GM23338 (cell line): ENCODE measurements around the gene IRF2BPL. TPM values are rescaled to one million over a fixed set of nuclear protein-coding genes. Genes with fewer than 3 reads are reported as not detected.
A peak's percentile ranks its signal among the peaks of the same experiment; 100 is the strongest.

Experiments used
- ATAC-seq: fragments of 200-7000 bp; cut with Tn5 transposase; 3 replicates; pipeline ENCODE4 v1.9.1; 2020
- DNase-seq: peaks from one replicate; pipeline ENCODE4 v3.0.0-alpha.2; 2015; ENCODE audit warnings: low spot score
- H2AFZ ChIP-seq: fragments of 200-600 bp; sonication (generic); 2 replicates; pipeline ENCODE4 v1.8.0; 2016; ENCODE audit warnings: antibody characterized with exemption, mild to moderate bottlenecking, moderate library complexity
- H3F3A ChIP-seq: fragments of 200-600 bp; sonication (generic); replicated peaks from 2 replicates; pipeline ENCODE4 v1.8.0; 2017; ENCODE audit warnings: antibody characterized with exemption, mixed run types, low read depth
- H3K27ac ChIP-seq: fragments of 200-600 bp; sonication (generic); 2 replicates; pipeline ENCODE4 v1.6.1; 2016; ENCODE audit warnings: low read depth
- H3K27me3 ChIP-seq: fragments of 200-600 bp; sonication (generic); 2 replicates; pipeline ENCODE4 v1.8.0; 2016; ENCODE audit warnings: mild to moderate bottlenecking, mixed run types, moderate library complexity; ENCODE audit not compliant: insufficient read depth
- H3K36me3 ChIP-seq: fragments of 200-600 bp; sonication (generic); 2 replicates; pipeline ENCODE4 v1.8.0; 2016; ENCODE audit warnings: mild to moderate bottlenecking; ENCODE audit not compliant: insufficient read depth
- H3K4me1 ChIP-seq: fragments of 200-600 bp; sonication (generic); 2 replicates; pipeline ENCODE4 v1.8.0; 2016; ENCODE audit warnings: mild to moderate bottlenecking, moderate library complexity; ENCODE audit not compliant: insufficient read depth
- H3K4me2 ChIP-seq: fragments of 200-600 bp; sonication (generic); 2 replicates; pipeline ENCODE4 v1.7.1; 2017; ENCODE audit warnings: mixed run types
- H3K4me3 ChIP-seq: fragments of 200-600 bp; sonication (generic); 2 replicates; pipeline ENCODE4 v1.6.1; 2016; ENCODE audit warnings: mixed run types
- H3K79me2 ChIP-seq: fragments of 200-600 bp; sonication (generic); replicated peaks from 2 replicates; pipeline ENCODE4 v1.8.0; 2017; ENCODE audit warnings: mild to moderate bottlenecking; ENCODE audit not compliant: insufficient read depth
- H3K9me2 ChIP-seq: fragments of 200-600 bp; sonication (generic); 2 replicates; pipeline ENCODE4 v1.8.0; 2017; ENCODE audit not compliant: insufficient read depth
- H4K20me1 ChIP-seq: fragments of 200-600 bp; sonication (generic); replicated peaks from 2 replicates; pipeline ENCODE4 v1.8.0; 2017; ENCODE audit warnings: mild to moderate bottlenecking; ENCODE audit not compliant: insufficient read depth
- H3K27ac Mint-ChIP-seq: 2 replicates; pipeline ENCODE4 v1.8.0; 2020; ENCODE audit warnings: inconsistent platforms, mild to moderate bottlenecking, moderate library complexity, mixed read lengths
- H3K27me3 Mint-ChIP-seq: 3 replicates; pipeline ENCODE4 v1.8.0; 2022; ENCODE audit warnings: low read depth, mild to moderate bottlenecking, moderate library complexity, mixed read lengths, inconsistent platforms; ENCODE audit not compliant: insufficient read depth, poor library complexity
- H3K36me3 Mint-ChIP-seq: 3 replicates; pipeline ENCODE4 v1.8.0; 2021; ENCODE audit warnings: low read depth, mild to moderate bottlenecking, inconsistent platforms, moderate library complexity, mixed read lengths
- H3K4me1 Mint-ChIP-seq: 3 replicates; pipeline ENCODE4 v1.8.0; 2020; ENCODE audit warnings: mild to moderate bottlenecking, inconsistent platforms, mixed read lengths
- H3K4me3 Mint-ChIP-seq: 3 replicates; pipeline ENCODE4 v1.8.0; 2021; ENCODE audit warnings: moderate library complexity, mild to moderate bottlenecking, inconsistent platforms, mixed read lengths
- H3K9me3 Mint-ChIP-seq: 3 replicates; pipeline ENCODE4 v1.8.0; 2020; ENCODE audit warnings: moderate library complexity, mild to moderate bottlenecking, inconsistent platforms, mixed read lengths
- EZH2 ChIP-seq: fragments of 200-600 bp; sonication (generic); IDR thresholded peaks from one replicate; pipeline ENCODE4 v1.8.0; 2017; ENCODE audit warnings: antibody characterized with exemption, mild to moderate bottlenecking, low read depth; ENCODE audit not compliant: unreplicated experiment
- EZH2phosphoT487 ChIP-seq: fragments of 200-600 bp; sonication (generic); IDR thresholded peaks from one replicate; pipeline ENCODE4 v1.8.1; 2018; ENCODE audit warnings: antibody characterized with exemption; ENCODE audit not compliant: unreplicated experiment
- NANOG ChIP-seq: IDR thresholded peaks from 2 replicates; pipeline ENCODE4 v1.6.1; 2016; ENCODE audit warnings: antibody characterized with exemption, borderline replicate concordance
- POLR2AphosphoS5 ChIP-seq: IDR thresholded peaks from 2 replicates; pipeline ENCODE4 v1.6.1; 2016; ENCODE audit warnings: antibody characterized with exemption, low read depth
- STAT1 ChIP-seq: IDR thresholded peaks from one replicate; pipeline ENCODE4 v1.6.1; 2016; ENCODE audit warnings: antibody characterized with exemption; ENCODE audit not compliant: unreplicated experiment
- ZNF114 ChIP-seq: fragments of 250-450 bp; sonication (Bioruptor Pico); IDR thresholded peaks from 2 replicates; pipeline ENCODE4 v1.5.0; 2020; ENCODE audit warnings: mild to moderate bottlenecking, moderate library complexity
- polyA plus RNA-seq: library from polyadenylated mRNA; unstranded; fragments of >200 nt; fragmentation: Nextera tagmentation; extraction: Ambion mirVana; gene quantifications from 2 replicates; pipeline ENCODE4 v1.2.1, GENCODE V29; 2016
- total RNA-seq: library from RNA; depleted of rRNA; stranded (reverse); fragments of >200 nt; shearing (Covaris generic); gene quantifications from 2 replicates; pipeline ENCODE4 v1.2.3, GENCODE V29; 2014
- TF ChIP-seq, protein P1 (sequence below): IDR thresholded peaks from one replicate; pipeline ENCODE4 v1.6.1; 2018; ENCODE audit warnings: antibody characterized with exemption; ENCODE audit not compliant: unreplicated experiment
- TF ChIP-seq, protein P2 (sequence below): IDR thresholded peaks from 2 replicates; pipeline ENCODE4 v1.6.1; 2016; ENCODE audit warnings: antibody characterized with exemption
- TF ChIP-seq, protein P3 (sequence below): fragments of 250-450 bp; sonication (Bioruptor Pico); IDR thresholded peaks from 2 replicates; pipeline ENCODE4 v1.5.0; 2020; ENCODE audit warnings: mild to moderate bottlenecking, moderate library complexity

The IRF2BPL gene
- total and polyA plus RNA-seq, 2 experiments from 2014 or later, result 11.2 to 119 TPM

DNA sequence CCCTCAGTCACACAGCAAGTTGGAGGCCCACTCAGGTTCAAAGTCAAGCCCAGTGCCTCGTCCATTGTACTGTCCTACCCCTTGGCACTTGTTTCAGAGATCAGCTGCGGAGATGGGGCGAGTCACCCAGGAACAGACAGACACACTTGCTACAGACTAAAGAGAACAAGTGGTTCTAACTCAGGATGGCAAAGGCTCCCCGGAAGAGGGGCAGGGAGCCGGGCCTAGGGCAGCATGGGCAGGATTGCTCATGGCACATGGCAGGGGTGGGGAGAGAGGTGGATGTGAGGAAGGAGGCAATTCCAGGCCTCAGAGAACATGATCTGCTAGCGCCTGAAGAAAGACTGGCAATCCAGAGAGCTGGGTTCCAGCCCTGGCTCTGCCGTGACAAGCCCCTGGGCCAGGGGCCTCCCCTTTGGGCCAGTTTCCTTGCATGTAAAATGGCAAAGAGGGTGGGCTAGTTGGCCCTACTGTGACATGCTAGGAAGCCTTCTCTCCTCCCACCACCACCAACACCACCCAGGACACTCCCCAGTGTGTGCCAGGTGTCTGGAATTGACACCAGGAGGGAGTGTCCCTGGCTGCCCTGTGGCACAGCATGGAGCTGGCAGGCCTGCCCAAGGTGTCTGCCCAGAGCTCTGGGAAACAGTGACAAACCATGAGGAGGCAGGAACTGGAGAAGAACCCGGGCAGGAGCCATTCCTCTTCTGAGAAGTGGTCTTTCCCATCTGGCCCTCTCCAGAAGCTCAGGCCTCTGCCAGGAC lies 24.0 kb upstream of the IRF2BPL start (continued):
- TF ChIP-seq, protein P1, sequence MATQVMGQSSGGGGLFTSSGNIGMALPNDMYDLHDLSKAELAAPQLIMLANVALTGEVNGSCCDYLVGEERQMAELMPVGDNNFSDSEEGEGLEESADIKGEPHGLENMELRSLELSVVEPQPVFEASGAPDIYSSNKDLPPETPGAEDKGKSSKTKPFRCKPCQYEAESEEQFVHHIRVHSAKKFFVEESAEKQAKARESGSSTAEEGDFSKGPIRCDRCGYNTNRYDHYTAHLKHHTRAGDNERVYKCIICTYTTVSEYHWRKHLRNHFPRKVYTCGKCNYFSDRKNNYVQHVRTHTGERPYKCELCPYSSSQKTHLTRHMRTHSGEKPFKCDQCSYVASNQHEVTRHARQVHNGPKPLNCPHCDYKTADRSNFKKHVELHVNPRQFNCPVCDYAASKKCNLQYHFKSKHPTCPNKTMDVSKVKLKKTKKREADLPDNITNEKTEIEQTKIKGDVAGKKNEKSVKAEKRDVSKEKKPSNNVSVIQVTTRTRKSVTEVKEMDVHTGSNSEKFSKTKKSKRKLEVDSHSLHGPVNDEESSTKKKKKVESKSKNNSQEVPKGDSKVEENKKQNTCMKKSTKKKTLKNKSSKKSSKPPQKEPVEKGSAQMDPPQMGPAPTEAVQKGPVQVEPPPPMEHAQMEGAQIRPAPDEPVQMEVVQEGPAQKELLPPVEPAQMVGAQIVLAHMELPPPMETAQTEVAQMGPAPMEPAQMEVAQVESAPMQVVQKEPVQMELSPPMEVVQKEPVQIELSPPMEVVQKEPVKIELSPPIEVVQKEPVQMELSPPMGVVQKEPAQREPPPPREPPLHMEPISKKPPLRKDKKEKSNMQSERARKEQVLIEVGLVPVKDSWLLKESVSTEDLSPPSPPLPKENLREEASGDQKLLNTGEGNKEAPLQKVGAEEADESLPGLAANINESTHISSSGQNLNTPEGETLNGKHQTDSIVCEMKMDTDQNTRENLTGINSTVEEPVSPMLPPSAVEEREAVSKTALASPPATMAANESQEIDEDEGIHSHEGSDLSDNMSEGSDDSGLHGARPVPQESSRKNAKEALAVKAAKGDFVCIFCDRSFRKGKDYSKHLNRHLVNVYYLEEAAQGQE, result no peak
- no peak for TF ChIP-seq STAT1
- TF ChIP-seq EZH2phosphoT487, result no peak
- TF ChIP-seq, protein P2, sequence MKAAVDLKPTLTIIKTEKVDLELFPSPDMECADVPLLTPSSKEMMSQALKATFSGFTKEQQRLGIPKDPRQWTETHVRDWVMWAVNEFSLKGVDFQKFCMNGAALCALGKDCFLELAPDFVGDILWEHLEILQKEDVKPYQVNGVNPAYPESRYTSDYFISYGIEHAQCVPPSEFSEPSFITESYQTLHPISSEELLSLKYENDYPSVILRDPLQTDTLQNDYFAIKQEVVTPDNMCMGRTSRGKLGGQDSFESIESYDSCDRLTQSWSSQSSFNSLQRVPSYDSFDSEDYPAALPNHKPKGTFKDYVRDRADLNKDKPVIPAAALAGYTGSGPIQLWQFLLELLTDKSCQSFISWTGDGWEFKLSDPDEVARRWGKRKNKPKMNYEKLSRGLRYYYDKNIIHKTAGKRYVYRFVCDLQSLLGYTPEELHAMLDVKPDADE, result no peak
- TF ChIP-seq EZH2, result no peak
- TF ChIP-seq NANOG, result no peak
- no peak for TF ChIP-seq ZNF114 (CRISPR knock-in tag)

DNA sequence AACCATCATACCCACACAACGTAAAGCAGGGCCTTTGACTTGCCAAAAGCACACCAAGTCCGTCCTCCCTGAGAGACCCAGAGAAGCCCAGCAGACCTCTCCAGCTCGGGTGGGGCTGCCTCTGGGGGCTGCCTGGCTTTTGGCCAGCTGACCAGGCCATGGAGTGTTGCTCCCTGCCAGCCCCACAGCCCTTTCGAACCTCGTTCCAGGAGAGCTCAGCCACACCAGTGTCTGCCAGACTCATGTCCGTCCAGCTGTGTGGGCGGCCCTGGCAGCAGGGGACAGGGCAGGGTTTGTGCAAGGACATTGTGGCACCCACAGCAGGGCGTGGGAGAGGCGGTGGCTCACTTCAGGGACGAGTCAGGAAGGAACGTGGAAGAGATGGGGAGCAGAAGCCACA lies 22.6 kb upstream of the IRF2BPL start:
- no peaks in the 10 kb centered on the region for H3K9me2 ChIP-seq
- 0 out of 2 replicates have a peak, but pooled peaks cover 9% of the 10 kb centered on the region for H3K4me1 ChIP-seq
- peaks cover 14% of the 10 kb centered on the region for H3K4me1 Mint-ChIP-seq
- H3K4me2 ChIP-seq, result no peak overlapping the region
- no peaks in the 10 kb centered on the region for H3K27me3 ChIP-seq
- no peak overlapping the region for H3K4me3 ChIP-seq
- H3K79me2 ChIP-seq, result no peaks in the 10 kb centered on the region
- H3K36me3 Mint-ChIP-seq, result peaks cover 5% of the 10 kb centered on the region; the same call in 1 of the 3 replicates
- H3F3A ChIP-seq, result 0 out of 2 replicates have a peak, but pooled peaks cover 11% of the 10 kb centered on the region
- H3K36me3 ChIP-seq, result no peaks in the 10 kb centered on the region
- H3K9me3 Mint-ChIP-seq, result peaks cover 7% of the 10 kb centered on the region; the same call in 1 of the 3 replicates
- H2AFZ ChIP-seq, result 0 out of 2 replicates have a peak overlapping the region, but pooled peaks have one; percentile 69
- H3K27me3 Mint-ChIP-seq, result peaks cover 3% of the 10 kb centered on the region
- no peaks in the 10 kb centered on the region for H4K20me1 ChIP-seq
- DNase-seq (no peak), ATAC-seq (no peak)
- no peak overlapping the region for H3K27ac ChIP-seq
- no peak overlapping the region for H3K27ac Mint-ChIP-seq
- H3K4me3 Mint-ChIP-seq, result no peak overlapping the region
- TF ChIP-seq ZNF114 (CRISPR knock-in tag) (no peak), POLR2AphosphoS5 (no peak), EZH2 (no peak), STAT1 (no peak)
- TF ChIP-seq, protein P2, result no peak
- TF ChIP-seq, protein P3, sequence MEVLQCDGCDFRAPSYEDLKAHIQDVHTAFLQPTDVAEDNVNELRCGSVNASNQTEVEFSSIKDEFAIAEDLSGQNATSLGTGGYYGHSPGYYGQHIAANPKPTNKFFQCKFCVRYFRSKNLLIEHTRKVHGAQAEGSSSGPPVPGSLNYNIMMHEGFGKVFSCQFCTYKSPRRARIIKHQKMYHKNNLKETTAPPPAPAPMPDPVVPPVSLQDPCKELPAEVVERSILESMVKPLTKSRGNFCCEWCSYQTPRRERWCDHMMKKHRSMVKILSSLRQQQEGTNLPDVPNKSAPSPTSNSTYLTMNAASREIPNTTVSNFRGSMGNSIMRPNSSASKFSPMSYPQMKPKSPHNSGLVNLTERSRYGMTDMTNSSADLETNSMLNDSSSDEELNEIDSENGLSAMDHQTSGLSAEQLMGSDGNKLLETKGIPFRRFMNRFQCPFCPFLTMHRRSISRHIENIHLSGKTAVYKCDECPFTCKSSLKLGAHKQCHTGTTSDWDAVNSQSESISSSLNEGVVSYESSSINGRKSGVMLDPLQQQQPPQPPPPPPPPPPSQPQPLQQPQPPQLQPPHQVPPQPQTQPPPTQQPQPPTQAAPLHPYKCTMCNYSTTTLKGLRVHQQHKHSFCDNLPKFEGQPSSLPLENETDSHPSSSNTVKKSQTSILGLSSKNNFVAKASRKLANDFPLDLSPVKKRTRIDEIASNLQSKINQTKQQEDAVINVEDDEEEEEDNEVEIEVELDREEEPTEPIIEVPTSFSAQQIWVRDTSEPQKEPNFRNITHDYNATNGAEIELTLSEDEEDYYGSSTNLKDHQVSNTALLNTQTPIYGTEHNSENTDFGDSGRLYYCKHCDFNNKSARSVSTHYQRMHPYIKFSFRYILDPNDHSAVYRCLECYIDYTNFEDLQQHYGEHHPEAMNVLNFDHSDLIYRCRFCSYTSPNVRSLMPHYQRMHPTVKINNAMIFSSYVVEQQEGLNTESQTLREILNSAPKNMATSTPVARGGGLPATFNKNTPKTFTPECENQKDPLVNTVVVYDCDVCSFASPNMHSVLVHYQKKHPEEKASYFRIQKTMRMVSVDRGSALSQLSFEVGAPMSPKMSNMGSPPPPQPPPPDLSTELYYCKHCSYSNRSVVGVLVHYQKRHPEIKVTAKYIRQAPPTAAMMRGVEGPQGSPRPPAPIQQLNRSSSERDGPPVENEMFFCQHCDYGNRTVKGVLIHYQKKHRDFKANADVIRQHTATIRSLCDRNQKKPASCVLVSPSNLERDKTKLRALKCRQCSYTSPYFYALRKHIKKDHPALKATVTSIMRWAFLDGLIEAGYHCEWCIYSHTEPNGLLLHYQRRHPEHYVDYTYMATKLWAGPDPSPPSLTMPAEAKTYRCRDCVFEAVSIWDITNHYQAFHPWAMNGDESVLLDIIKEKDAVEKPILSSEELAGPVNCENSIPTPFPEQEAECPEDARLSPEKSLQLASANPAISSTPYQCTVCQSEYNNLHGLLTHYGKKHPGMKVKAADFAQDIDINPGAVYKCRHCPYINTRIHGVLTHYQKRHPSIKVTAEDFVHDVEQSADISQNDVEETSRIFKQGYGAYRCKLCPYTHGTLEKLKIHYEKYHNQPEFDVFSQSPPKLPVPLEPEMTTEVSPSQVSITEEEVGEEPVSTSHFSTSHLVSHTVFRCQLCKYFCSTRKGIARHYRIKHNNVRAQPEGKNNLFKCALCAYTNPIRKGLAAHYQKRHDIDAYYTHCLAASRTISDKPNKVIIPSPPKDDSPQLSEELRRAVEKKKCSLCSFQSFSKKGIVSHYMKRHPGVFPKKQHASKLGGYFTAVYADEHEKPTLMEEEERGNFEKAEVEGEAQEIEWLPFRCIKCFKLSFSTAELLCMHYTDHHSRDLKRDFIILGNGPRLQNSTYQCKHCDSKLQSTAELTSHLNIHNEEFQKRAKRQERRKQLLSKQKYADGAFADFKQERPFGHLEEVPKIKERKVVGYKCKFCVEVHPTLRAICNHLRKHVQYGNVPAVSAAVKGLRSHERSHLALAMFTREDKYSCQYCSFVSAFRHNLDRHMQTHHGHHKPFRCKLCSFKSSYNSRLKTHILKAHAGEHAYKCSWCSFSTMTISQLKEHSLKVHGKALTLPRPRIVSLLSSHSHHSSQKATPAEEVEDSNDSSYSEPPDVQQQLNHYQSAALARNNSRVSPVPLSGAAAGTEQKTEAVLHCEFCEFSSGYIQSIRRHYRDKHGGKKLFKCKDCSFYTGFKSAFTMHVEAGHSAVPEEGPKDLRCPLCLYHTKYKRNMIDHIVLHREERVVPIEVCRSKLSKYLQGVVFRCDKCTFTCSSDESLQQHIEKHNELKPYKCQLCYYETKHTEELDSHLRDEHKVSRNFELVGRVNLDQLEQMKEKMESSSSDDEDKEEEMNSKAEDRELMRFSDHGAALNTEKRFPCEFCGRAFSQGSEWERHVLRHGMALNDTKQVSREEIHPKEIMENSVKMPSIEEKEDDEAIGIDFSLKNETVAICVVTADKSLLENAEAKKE, result no peak
